GM10847 (cell line): ENCODE measurements around the gene ASCC2.

Experiments used
- POLR2A ChIP-seq: IDR thresholded peaks from 2 replicates; pipeline ENCODE4 v1.6.1; 2011; ENCODE audit not compliant: insufficient read length; ENCODE audit errors: extremely low read depth

The ASCC2 gene

DNA sequence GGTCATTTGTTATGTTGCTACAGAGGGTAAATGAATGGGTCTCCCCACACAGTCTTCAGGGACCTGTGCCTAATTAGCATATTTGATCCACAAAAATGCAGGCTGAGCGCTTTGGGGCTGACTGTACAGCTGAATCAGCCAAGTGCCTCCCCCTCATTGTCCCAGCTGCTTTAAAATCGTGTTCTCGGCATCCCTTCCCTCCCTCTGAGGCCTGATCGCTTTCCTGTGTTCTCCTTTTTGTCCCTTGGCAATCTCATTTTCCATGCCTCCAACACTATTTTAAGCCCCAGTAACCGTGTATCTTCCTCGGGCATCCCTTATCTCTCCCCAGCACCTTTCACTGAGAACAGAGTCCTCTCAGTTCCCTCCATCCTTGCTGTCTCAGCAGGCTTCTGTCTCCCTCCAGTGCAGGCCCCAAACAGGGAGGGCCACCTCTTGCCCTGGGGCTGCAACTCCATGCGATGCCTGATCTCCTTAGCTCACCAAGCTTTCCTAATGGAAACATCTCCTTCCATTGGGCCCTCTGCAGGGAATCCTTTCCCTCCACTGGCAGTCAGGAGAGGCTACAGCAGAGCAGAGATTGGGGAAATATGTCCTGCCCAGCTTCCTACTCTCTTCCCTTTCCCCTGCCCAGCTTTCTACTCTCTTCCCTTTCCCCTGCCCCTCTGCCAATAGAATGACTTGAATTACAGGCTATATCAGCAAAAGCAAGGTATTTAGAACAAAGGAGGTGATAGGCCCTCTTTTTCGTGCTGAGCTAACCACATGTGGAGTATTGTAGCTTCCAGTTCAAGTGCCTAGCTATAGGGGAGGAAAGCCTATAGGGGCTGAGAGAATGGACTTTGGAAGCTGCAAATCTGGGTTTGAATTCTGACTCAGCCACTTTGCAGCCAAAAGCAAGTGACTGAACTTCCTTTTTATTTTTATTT lies 57.1 kb downstream of the ASCC2 start:
- no peak for TF ChIP-seq POLR2A

- no peak for TF ChIP-seq POLR2A
Observed at GRCh38 chr22:29780220-29780619, 57.9 kb downstream of the ASCC2 start.

GRCh38 chr22:29773233-29773632 lies 64.8 kb downstream of the ASCC2 start:
- TF ChIP-seq POLR2A: no peak

DNA sequence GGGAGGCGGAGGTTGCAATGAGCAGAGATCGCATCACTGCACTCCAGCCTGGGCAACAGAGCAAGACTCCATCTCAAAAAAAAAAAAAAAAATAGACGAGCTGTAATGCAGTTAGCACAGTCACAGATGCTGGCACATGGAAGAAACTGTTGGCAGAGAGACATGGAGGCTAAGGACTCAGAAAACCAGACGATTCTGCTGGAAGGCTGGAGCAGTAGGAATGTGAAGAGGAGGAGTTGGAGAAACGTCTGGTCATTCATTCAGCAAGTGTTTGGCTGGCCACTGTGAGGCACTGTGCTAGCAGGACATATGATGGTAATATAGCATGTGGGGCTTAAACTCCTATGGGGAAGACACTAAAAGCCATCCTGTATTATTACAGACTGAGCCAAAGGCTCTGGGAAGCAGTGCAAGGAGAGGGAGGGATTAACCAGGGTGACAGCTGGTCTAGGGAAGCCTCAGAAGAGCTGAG lies 65.9 kb downstream of the ASCC2 start:
- TF ChIP-seq POLR2A: no peak

GRCh38 chr22:29769723-29770321 lies 68.3 kb downstream of the ASCC2 start:
- no peak for TF ChIP-seq POLR2A

GRCh38 chr22:29768052-29768693 lies 69.9 kb downstream of the ASCC2 start:
- no peak for TF ChIP-seq POLR2A

DNA sequence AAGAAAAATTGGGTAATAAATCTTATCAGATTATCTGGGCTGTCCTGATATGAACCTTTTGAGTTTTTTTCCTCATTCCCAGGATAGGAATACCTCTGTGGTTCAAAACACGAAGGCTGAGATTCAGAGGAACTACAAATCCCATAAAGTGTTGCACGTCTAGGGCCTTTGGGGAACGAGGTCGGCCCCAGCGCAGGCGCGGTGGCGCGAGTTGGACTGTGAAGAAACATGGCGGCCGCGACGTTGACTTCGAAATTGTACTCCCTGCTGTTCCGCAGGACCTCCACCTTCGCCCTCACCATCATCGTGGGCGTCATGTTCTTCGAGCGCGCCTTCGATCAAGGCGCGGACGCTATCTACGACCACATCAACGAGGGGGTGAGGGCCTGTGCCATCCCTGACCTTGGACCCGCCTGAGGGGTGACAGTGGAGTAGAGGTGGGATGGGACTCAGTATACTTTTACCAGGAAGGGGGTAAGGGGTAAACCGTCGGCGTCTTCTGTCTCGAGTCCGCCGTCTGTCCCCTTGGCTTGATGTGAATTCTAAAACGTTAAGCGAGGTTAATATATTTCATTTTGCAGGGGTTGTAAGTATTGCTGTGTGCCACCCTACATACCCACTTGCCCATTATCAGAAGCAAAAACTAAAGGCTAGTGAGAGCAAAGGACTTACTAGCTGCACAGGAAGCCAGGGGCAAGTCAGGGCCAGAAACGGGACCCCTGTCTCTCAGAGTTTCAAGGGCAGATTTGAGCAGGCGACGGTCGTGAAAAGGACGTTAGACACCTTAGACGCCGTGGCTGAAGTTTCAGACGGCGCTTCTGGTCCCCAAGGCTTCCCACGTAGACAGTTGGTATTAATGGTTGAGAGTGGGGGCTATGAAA lies 70.7 kb downstream of the ASCC2 start, which contains the start of gene UQCR10:
Gene UQCR10 (plus strand): TSS at position 199 of the 881 bp plus-strand sequence. CDS start 30 bp downstream, at position 229.
- peak; percentile 85 for TF ChIP-seq POLR2A

GRCh38 chr22:29766632-29767170 lies 71.4 kb downstream of the ASCC2 start, which contains the start of gene ZMAT5:
ZMAT5 (minus strand) TSS chr22:29767007; CDS start chr22:29748544, 18,463 bp downstream.
- peak; percentile 77 for TF ChIP-seq POLR2A

- no peak for TF ChIP-seq POLR2A
Observed at GRCh38 chr22:29765905-29766631, 72.0 kb downstream of the ASCC2 start.

DNA sequence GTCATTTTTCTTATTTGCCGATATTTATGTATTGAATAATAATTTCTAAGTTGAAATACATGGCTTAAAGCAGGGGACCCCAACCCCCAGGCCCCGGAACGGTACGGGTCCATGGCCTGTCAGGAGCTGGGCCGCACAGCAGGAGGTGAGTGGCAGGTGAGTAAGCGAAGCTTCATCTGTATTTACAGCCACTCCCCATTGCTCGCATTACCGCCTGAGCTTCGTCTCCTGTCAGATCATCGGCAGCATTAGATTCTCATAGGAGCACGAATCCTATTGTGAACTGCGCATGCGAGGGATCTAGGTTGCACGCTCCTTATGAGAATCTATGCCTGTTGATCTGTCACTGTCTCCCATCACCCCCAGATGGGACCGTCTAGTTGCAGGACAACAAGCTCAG lies 75.8 kb downstream of the ASCC2 start:
- no peak for TF ChIP-seq POLR2A

- no peak for TF ChIP-seq POLR2A
Observed at GRCh38 chr22:29758959-29759358, 79.1 kb downstream of the ASCC2 start.

DNA sequence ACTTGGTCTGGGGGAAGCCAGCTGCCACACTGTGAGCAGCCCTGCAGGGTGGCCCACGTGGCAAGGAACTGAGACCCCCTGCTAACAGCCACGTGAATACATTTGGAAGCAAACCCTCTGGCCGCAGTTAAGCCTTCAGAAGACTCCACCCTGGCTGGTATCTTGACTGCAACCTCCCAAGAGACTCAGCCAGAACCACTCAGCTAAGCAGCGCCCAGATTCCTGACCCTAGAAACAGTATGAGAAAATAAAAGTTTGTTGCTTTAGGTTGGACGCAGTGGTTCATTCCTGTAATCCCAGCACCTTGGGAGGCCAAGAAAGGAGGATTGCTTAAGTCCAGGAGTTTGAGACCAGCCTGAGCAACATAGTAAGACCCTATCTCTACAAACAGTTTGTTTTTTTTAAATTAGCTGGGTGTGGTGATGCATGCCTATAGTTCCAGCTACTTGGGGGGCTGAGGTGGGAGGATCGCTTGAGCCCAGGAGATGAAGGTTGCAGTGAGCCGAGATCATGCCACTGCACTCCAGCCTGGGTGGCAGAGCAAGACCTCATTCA lies 79.9 kb downstream of the ASCC2 start:
- TF ChIP-seq POLR2A: no peak

GRCh38 chr22:29757096-29757495 lies 81.0 kb downstream of the ASCC2 start:
- no peak for TF ChIP-seq POLR2A
